H9 (cell line): ENCODE measurements around the gene EVI5L. TPM values are rescaled to one million over a fixed set of nuclear protein-coding genes. Genes with fewer than 3 reads are reported as not detected.

Experiments
- DNase-seq: peaks from one replicate; pipeline ENCODE4 v3.0.0-alpha.2; 2017
- H2AFZ ChIP-seq: one replicate; pipeline ENCODE4 v1.6.1; 2013; ENCODE audit warnings: mild to moderate bottlenecking, low read length, control low read depth, moderate library complexity
- H2AK5ac ChIP-seq: 2 replicates; pipeline ENCODE4 v1.6.1; 2013; ENCODE audit warnings: low read length, control low read depth, mixed read lengths; ENCODE audit not compliant: insufficient read length
- H2BK120ac ChIP-seq: one replicate; pipeline ENCODE4 v1.6.1; 2013; ENCODE audit warnings: low read depth, mild to moderate bottlenecking, low read length, control low read depth, inconsistent platforms; ENCODE audit not compliant: poor library complexity, severe bottlenecking
- H2BK12ac ChIP-seq: 2 replicates; pipeline ENCODE4 v1.6.1; 2013; ENCODE audit warnings: low read length, control low read depth, mixed read lengths, low read depth; ENCODE audit not compliant: insufficient read length
- H2BK15ac ChIP-seq: 2 replicates; pipeline ENCODE4 v1.6.1; 2013; ENCODE audit warnings: low read depth, low read length, control low read depth
- H2BK20ac ChIP-seq: one replicate; pipeline ENCODE4 v1.6.1; 2013; ENCODE audit warnings: low read depth, mild to moderate bottlenecking, low read length, control low read depth, inconsistent platforms; ENCODE audit not compliant: poor library complexity, severe bottlenecking
- H2BK5ac ChIP-seq: 2 replicates; pipeline ENCODE4 v1.6.1; 2013; ENCODE audit warnings: low read length, control low read depth, mixed read lengths; ENCODE audit not compliant: insufficient read length
- H3K14ac ChIP-seq: 2 replicates; pipeline ENCODE4 v1.6.1; 2013; ENCODE audit warnings: low read length, control low read depth; ENCODE audit not compliant: insufficient read depth
- H3K18ac ChIP-seq: 2 replicates; pipeline ENCODE4 v1.6.1; 2013; ENCODE audit warnings: low read depth, mild to moderate bottlenecking, mixed read lengths, low read length, control low read depth; ENCODE audit not compliant: insufficient read length
- H3K23ac ChIP-seq: 2 replicates; pipeline ENCODE4 v1.6.1; 2013; ENCODE audit warnings: low read length, control low read depth, mixed read lengths, low read depth; ENCODE audit not compliant: insufficient read length
- H3K23me2 ChIP-seq: 2 replicates; pipeline ENCODE4 v1.6.1; 2013; ENCODE audit warnings: low read depth, mild to moderate bottlenecking, mixed read lengths, low read length, control low read depth; ENCODE audit not compliant: insufficient read length, poor library complexity, severe bottlenecking
- H3K27ac ChIP-seq: 2 replicates; pipeline ENCODE4 v1.5.1; 2013; ENCODE audit warnings: low read length, control low read depth, mixed read lengths, low read depth; ENCODE audit not compliant: insufficient read length
- H3K27me3 ChIP-seq: 2 replicates; pipeline ENCODE4 v1.6.1; 2013; ENCODE audit warnings: low read length, control low read depth, inconsistent platforms; ENCODE audit not compliant: insufficient read depth
- H3K4ac ChIP-seq: 2 replicates; pipeline ENCODE4 v1.6.1; 2013; ENCODE audit warnings: low read depth, mild to moderate bottlenecking, control low read depth, inconsistent platforms, low read length, moderate library complexity
- H3K4me1 ChIP-seq: 2 replicates; pipeline ENCODE4 v1.6.1; 2013; ENCODE audit warnings: low read length, control low read depth, inconsistent platforms; ENCODE audit not compliant: insufficient read depth
- H3K4me2 ChIP-seq: 2 replicates; pipeline ENCODE4 v1.6.1; 2013; ENCODE audit warnings: low read length, control low read depth, mixed read lengths; ENCODE audit not compliant: insufficient read length, insufficient read depth
- H3K56ac ChIP-seq: 2 replicates; pipeline ENCODE4 v1.6.1; 2013; ENCODE audit warnings: low read depth, mild to moderate bottlenecking, mixed read lengths, low read length, control low read depth; ENCODE audit not compliant: insufficient read length
- H3K79me1 ChIP-seq: 2 replicates; pipeline ENCODE4 v1.6.1; 2013; ENCODE audit warnings: low read depth, mild to moderate bottlenecking, moderate library complexity, low read length, control low read depth, inconsistent platforms; ENCODE audit not compliant: insufficient read depth, poor library complexity, severe bottlenecking
- H3K79me2 ChIP-seq: 2 replicates; pipeline ENCODE4 v1.6.1; 2013; ENCODE audit warnings: low read length, control low read depth, inconsistent platforms; ENCODE audit not compliant: insufficient read depth
- H3K9ac ChIP-seq: 2 replicates; pipeline ENCODE4 v1.6.1; 2013; ENCODE audit warnings: low read length, control low read depth, mixed read lengths; ENCODE audit not compliant: insufficient read length; ENCODE audit errors: extremely low read depth
- H3K9me3 ChIP-seq: one replicate; pipeline ENCODE4 v1.6.1; 2013; ENCODE audit warnings: low read depth, low read length, inconsistent platforms; ENCODE audit not compliant: control insufficient read depth
- H3T11ph ChIP-seq: one replicate; pipeline ENCODE4 v1.6.1; 2013; ENCODE audit warnings: mild to moderate bottlenecking, low read length, control low read depth, inconsistent platforms
- H4K20me1 ChIP-seq: one replicate; pipeline ENCODE4 v1.6.1; 2013; ENCODE audit not compliant: control insufficient read depth, insufficient read length, insufficient read depth
- H4K5ac ChIP-seq: 2 replicates; pipeline ENCODE4 v1.6.1; 2013; ENCODE audit warnings: low read depth, mild to moderate bottlenecking, mixed read lengths, low read length, control low read depth; ENCODE audit not compliant: insufficient read length
- H4K8ac ChIP-seq: replicated peaks from 2 replicates; pipeline ENCODE4 v1.6.1; 2013; ENCODE audit warnings: low read length, control low read depth, mixed read lengths, low read depth; ENCODE audit not compliant: insufficient read length
- H4K91ac ChIP-seq: 2 replicates; pipeline ENCODE4 v1.6.1; 2013; ENCODE audit warnings: low read depth, mild to moderate bottlenecking, moderate library complexity, mixed read lengths, low read length, control low read depth; ENCODE audit not compliant: insufficient read length
- H3K27ac Mint-ChIP-seq, 3 experiments: 2 replicates in 2 of 3; 3 replicates in 1 of 3; pipeline ENCODE4 v1.8.0; 2020 to 2021; ENCODE audit warnings: mixed read lengths in 3 of 3, mild to moderate bottlenecking in 1 of 3, moderate library complexity in 1 of 3
- H3K27me3 Mint-ChIP-seq: 2 replicates; pipeline ENCODE4 v1.8.0; 2021; ENCODE audit warnings: low read depth, mild to moderate bottlenecking, moderate library complexity, mixed read lengths
- H3K36me3 Mint-ChIP-seq, 3 experiments: 2 replicates in 2 of 3; 3 replicates in 1 of 3; pipeline ENCODE4 v1.8.0; 2020 to 2021; ENCODE audit warnings: low read depth in 3 of 3, mixed read lengths in 3 of 3; ENCODE audit not compliant: insufficient read depth in 1 of 3
- H3K4me1 Mint-ChIP-seq, 2 experiments: 2 replicates each; pipeline ENCODE4 v1.8.0; 2020; ENCODE audit warnings: mixed read lengths in 2 of 2
- H3K4me3 Mint-ChIP-seq, 2 experiments: 2 replicates in 1 of 2; 3 replicates in 1 of 2; pipeline ENCODE4 v1.8.0; 2020 to 2021; ENCODE audit warnings: mild to moderate bottlenecking in 2 of 2, mixed read lengths in 2 of 2, moderate library complexity in 1 of 2
- H3K9me3 Mint-ChIP-seq, 2 experiments: 2 replicates in 1 of 2; 3 replicates in 1 of 2; pipeline ENCODE4 v1.8.0; 2020; ENCODE audit warnings: mild to moderate bottlenecking in 2 of 2, mixed read lengths in 2 of 2, moderate library complexity in 1 of 2
- WGBS: extraction: QIAGEN DNeasy Blood & Tissue Kit; methylation state at CpG from one replicate; pipeline ENCODE4 v1.1.7; 2013; ENCODE audit warnings: missing lambda C conversion rate, low lambda C conversion rate, mixed read lengths; ENCODE audit not compliant: insufficient read length; ENCODE audit errors: extremely low coverage; 5-methylcytosine and 5-hydroxymethylcytosine counted together
- total RNA-seq: library from RNA; stranded (reverse); gene quantifications from 2 replicates; pipeline ENCODE4 v1.2.1, GENCODE V29; 2021
- TF ChIP-seq, protein P1 (sequence below): fragments of 200-600 bp; sonication (generic); conservative IDR thresholded peaks from 3 replicates; pipeline ENCODE4 v1.8.0; 2021; ENCODE audit warnings: antibody characterized with exemption, mild to moderate bottlenecking

EVI5L gene
- total RNA-seq, 1 experiment from 2014 or later, result 7.1 TPM

DNA sequence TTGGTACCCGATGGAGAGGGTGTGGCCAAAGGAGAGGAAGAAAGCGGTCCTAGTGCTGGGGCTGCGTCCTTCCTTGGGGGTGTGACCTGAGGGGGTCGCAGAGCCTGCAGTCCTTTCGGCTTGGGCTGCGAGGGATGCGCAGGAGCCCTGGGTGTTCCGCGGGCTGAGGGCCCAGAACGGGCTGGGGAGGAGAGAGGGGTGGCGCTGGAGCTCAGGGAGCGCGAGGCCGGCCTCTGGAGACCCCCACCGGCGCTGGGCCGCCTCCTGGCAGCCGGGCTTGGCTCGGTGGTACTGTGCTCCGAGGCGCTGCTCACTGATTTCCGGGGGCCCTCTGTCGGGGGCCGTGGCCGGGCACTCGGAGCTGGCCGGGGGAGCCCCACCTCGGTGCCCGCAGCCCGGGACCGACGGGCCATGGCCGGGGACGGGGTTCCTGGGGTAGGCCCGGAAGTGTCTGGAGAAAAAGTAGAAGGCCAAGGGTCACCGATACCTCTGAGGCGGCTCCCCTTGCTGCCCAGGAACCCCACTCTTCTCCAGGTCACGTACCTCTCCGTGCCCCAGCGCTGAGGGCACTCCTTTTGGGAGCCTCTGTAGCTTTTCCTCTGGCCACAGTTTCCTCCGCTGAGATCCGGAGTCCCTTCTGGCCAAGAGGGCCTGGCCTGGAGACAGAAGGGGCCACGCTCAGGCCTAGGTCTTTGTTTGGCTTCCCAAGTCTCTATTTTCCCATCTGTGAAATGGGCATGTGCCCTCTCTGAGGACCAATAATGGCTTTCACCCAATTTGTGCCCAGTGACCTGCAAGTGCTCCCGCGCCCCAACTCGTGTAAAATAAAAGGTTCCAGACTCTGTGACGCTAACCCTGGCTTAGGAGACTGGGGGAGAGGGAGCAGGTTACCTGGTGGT is 42.5 kb downstream of the EVI5L start:
- H3K27me3 ChIP-seq, result peaks cover 1% of the 10 kb centered on the region; the same call in 1 of the 2 replicates
- H4K8ac ChIP-seq, result no peak overlapping the region
- no CpG with 5 or more reads among the region's 47 CpGs for WGBS
- H4K91ac ChIP-seq, result no peak overlapping the region
- no peak overlapping the region for H3K4ac ChIP-seq
- no peak overlapping the region for H2BK12ac ChIP-seq
- no peaks in the 10 kb centered on the region; the same call in 1 of the 2 replicates for H3K4me1 ChIP-seq
- no peaks in the 10 kb centered on the region for H3K79me2 ChIP-seq
- H3K9me3 ChIP-seq, result no peaks in the 10 kb centered on the region
- no peak overlapping the region for H2AFZ ChIP-seq
- H3K9ac ChIP-seq, result no peak overlapping the region
- H2BK5ac ChIP-seq, result no peak overlapping the region
- H3K27ac ChIP-seq, result no peak overlapping the region
- no peak overlapping the region for H2AK5ac ChIP-seq
- no peak overlapping the region for H2BK20ac ChIP-seq
- no peak for DNase-seq
- H3K14ac ChIP-seq, result no peak overlapping the region; the same call in 1 of the 2 replicates
- no peak overlapping the region for H3T11ph ChIP-seq
- no peak overlapping the region for H2BK15ac ChIP-seq
- no peaks in the 10 kb centered on the region for H4K20me1 ChIP-seq
- TF ChIP-seq, protein P1, sequence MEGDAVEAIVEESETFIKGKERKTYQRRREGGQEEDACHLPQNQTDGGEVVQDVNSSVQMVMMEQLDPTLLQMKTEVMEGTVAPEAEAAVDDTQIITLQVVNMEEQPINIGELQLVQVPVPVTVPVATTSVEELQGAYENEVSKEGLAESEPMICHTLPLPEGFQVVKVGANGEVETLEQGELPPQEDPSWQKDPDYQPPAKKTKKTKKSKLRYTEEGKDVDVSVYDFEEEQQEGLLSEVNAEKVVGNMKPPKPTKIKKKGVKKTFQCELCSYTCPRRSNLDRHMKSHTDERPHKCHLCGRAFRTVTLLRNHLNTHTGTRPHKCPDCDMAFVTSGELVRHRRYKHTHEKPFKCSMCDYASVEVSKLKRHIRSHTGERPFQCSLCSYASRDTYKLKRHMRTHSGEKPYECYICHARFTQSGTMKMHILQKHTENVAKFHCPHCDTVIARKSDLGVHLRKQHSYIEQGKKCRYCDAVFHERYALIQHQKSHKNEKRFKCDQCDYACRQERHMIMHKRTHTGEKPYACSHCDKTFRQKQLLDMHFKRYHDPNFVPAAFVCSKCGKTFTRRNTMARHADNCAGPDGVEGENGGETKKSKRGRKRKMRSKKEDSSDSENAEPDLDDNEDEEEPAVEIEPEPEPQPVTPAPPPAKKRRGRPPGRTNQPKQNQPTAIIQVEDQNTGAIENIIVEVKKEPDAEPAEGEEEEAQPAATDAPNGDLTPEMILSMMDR, result no peak
- H3K36me3 Mint-ChIP-seq, result peaks cover 0 to 6% (median 5%) of the 10 kb centered on the region in 3 experiments; a peak in 4 of 7 replicates
- H3K23ac ChIP-seq, result no peak overlapping the region
- H3K23me2 ChIP-seq, result peaks cover 22% of the 10 kb centered on the region
- no peak overlapping the region for H3K56ac ChIP-seq
- H3K4me3 Mint-ChIP-seq, result peak overlapping the region; percentile 42 to 97
- H3K4me1 Mint-ChIP-seq, result peaks cover 17 to 31% of the 10 kb centered on the region in 2 experiments
- peak overlapping the region in 1 of 3 experiments; percentile 99; a peak in 1 of 7 replicates for H3K27ac Mint-ChIP-seq
- no peak overlapping the region for H4K5ac ChIP-seq
- no peaks in the 10 kb centered on the region for H3K79me1 ChIP-seq
- H3K27me3 Mint-ChIP-seq, result peaks cover 14% of the 10 kb centered on the region
- no peak overlapping the region for H3K4me2 ChIP-seq
- no peak overlapping the region for H2BK120ac ChIP-seq
- H3K9me3 Mint-ChIP-seq, result no peaks in the 10 kb centered on the region
- no peak overlapping the region for H3K18ac ChIP-seq
